A673 (cell line): ENCODE data around the gene ADARB2.

Experiments used
- CTCF ChIP-seq: fragments of 300-800, 200-600 bp; sonication (generic); conservative IDR thresholded peaks from 2 replicates; pipeline ENCODE4 v1.5.1; 2017; ENCODE audit warnings: low read depth, mild to moderate bottlenecking, antibody characterized with exemption, low read length, moderate library complexity, mixed read lengths
- EZH2 ChIP-seq: fragments of 200-600 bp; sonication (generic); IDR thresholded peaks from 2 replicates; pipeline ENCODE4 v1.6.1; 2017; ENCODE audit warnings: borderline replicate concordance, low read depth, mild to moderate bottlenecking, mixed read lengths, antibody characterized with exemption, low read length; ENCODE audit not compliant: poor library complexity, severe bottlenecking

GRCh38 chr10:1183701-1184100, 553.6 kb downstream of the ADARB2 start:
- TF ChIP-seq CTCF: no peak
- no peak for TF ChIP-seq EZH2
